GM13976 (cell line): ENCODE results near the gene BRD7.

Experiments used
- DNase-seq: peaks from one replicate; pipeline ENCODE4 v3.0.0; 2012; ENCODE audit warnings: low spot score
- in situ Hi-C: fragments of 300-500 bp; cut with MboI; formaldehyde crosslinking; loops from one replicate; pipeline ENCODE4 v1.12.0; 2022; ENCODE audit warnings: low sequenced_read_pairs, mixed read lengths, inconsistent platforms; ENCODE audit not compliant: unreplicated experiment
- TF ChIP-seq, protein P1 (sequence below): IDR thresholded peaks from 2 replicates; pipeline ENCODE4 v1.5.1; 2012; ENCODE audit warnings: borderline replicate concordance, mild to moderate bottlenecking; ENCODE audit not compliant: insufficient read depth; ENCODE audit errors: extremely low read depth, missing control alignments, control extremely low read depth

Gene BRD7

DNA sequence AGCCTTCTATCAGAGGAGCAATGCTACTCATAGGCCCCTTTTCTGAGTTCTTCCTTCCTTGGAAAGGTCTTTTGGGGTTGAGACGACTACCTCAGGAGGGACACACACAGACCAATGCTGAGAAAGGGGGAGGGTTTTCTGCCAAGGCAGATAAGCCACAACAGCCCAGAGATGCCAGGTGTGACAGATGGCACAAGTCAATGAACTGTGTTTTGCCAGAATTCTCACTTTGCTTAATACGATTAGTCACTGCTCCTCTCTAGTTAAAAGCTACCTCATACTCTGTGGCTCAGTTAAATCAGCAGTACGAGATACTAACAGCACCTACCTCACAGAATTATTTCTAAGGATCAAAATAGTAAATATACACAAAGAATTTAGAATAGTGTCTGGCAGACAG is 8.0 kb downstream of the BRD7 start:
- DNase-seq, result no peak
- in situ Hi-C loops, result no loop called here
- TF ChIP-seq, protein P1, sequence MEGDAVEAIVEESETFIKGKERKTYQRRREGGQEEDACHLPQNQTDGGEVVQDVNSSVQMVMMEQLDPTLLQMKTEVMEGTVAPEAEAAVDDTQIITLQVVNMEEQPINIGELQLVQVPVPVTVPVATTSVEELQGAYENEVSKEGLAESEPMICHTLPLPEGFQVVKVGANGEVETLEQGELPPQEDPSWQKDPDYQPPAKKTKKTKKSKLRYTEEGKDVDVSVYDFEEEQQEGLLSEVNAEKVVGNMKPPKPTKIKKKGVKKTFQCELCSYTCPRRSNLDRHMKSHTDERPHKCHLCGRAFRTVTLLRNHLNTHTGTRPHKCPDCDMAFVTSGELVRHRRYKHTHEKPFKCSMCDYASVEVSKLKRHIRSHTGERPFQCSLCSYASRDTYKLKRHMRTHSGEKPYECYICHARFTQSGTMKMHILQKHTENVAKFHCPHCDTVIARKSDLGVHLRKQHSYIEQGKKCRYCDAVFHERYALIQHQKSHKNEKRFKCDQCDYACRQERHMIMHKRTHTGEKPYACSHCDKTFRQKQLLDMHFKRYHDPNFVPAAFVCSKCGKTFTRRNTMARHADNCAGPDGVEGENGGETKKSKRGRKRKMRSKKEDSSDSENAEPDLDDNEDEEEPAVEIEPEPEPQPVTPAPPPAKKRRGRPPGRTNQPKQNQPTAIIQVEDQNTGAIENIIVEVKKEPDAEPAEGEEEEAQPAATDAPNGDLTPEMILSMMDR, result no peak

DNA sequence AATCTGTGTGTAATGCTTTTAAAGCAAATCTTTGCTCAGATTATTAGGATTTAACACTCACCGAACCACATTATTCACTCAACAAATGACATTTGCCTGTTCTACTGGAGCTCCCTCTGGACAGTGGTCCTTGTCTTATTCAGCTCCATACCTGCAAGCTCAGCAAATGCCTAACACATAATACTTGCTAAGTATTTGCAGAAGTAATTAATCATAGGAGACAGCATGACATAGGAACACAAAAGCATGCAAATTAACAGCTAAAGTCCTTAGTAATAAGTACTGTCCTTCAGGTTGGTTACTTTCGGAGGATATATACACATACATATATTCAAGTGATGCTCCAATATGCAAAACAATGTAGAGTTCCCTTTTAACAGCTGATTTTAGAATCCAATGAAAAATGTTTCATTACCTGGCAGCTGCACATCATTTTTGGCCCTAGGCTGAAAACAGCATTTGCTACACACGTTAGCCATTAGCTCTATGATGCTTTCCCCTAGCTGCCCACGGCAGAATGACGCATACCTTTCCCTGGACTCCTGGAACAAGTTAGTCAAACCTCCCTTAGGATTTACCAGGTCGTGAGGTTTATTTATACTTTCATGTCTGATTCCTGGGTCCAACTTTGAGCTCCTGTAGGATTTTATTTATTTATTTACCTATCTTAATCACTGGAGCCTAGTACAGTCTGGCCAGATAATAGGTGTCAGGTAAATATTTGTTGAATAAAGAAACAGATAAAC is 8.6 kb downstream of the BRD7 start:
- TF ChIP-seq, protein P1, result no peak
- in situ Hi-C loops, result no loop called here
- DNase-seq, result no peak

DNA sequence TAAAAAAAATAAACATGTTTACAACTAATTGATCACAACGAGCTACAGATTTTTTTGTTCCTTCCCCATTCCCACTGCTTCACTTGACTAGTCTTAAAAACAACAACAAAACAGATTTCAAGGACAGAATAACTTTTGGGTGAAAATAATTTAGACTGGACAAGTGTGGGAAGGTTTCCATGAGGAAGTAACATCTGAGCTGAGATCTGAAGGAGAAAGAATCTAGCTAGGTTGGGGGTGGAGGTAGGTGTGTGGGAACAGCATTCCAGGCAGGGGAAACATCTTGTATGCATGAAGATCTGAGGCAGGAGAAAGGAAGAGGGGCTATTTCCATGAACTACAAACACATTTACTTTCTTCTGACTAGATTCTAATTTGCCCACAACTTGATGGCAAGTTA is 9.2 kb downstream of the BRD7 start:
- TF ChIP-seq, protein P1, result no peak
- DNase-seq, result no peak
- in situ Hi-C loops, result no loop called here

DNA sequence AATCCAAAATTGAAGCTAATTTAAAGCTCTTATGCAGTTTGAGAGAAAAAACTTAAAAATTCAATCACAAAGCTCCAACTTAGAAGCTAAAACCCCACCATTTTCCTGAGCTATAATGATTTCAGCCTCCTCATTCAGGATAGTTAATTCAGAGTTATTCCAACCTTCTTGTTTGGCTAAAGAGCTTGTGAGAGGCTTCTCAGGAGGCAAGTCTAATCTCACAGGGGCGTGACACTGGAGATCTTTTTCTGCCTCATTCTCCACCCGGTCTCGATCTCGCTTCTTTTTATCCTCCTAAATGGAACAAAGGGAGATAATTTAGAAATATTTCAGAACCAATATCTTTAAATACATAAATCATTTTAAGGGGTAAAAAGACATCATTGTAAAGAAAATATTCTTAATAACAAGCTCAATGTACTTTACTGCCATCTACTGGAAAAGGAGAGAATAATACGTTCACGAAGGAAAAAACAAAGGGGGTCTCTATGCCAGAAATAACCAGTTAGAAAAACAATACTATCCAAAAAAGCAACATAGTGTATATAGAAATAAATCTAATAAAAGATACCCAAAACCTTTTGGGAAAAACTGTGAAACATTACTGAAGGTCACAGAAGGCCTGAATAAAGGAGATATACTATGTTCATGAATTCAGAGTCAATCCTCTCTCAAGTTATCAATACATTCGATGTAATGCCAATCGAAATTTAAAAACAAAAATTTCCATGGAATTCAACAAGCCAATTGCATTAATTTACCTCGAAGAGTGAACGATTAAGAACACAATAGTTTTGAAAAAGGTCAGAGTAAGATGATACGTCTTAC is 13.9 kb downstream of the BRD7 start:
- no peak for DNase-seq
- TF ChIP-seq, protein P1, result peak; percentile 16
- in situ Hi-C loops, result no loop called here

DNA sequence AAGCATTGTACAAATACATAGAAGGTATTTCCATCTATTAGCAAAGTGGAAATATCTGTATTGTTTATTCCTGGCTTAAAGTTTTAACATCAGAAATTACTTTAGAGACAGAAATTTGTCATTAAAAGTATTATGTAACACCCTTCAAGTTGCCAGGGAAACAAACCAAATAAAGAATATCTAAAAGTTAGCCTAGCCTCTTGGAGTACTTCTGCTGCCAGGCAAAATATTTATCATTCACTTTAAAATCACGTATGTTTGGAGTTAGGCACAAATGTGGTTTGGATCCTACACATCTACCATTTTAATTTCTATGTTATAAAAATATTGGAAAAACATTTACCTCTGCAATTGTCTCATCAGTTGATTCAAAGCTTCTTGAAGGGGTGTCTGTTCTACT is 14.7 kb downstream of the BRD7 start:
- in situ Hi-C loops, result no loop called here
- TF ChIP-seq, protein P1, result no peak

DNA sequence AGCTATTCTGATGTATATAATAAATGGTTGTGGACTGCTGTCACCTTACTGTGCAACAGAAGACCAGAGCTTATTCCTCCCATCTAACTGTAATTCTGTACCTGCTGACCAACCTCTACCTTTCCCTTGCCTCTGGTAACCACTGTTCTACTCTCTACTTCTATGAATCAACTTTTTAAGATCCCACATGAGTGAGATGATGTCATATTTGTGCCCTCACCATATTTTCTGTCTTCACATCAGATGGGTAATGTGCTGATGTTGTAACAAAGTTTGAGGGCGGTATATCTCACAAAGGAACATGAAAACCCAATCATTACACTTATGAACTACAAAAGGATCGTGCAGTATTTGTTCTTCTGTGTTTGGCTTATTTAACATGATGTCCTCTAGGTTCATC is 16.8 kb downstream of the BRD7 start:
- DNase-seq, result no peak
- in situ Hi-C loops, result no loop called here
- TF ChIP-seq, protein P1, result no peak

More for the DNA sequence above, 14.7 kb downstream of the BRD7 start:
- DNase-seq, result no peak
